Measurements from ENCODE around the gene ARHGAP1. TPM values are rescaled to one million over a fixed set of nuclear protein-coding genes. Genes with fewer than 3 reads are reported as not detected.

The ARHGAP1 gene
- total and polyA plus RNA-seq, 2 donors (not counting 3 experiments of a cell fraction or from before 2014, with no cell fraction given) = 30.9 to 58.2 TPM

DNA sequence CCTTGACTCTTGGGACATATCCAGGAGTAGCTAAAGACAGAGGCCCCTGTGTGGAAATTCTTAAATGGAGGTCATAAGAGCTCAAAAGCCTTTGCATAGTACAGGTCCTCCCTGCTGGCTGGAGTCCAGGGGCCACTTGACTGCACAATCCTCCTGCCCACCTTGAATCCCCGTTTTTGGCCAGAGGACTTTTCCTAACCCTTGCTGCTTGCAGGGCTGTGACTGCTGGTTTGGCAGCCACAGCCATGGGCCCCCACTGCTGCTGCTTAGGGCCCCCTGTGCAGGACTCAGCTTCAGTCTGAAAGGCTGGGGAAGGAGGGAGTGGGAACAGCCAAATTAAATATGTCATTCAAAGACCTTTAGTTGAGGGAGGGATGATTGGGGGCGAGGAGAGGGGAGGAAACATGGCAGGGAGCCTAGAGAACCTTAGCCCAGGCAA, 33.4 kb downstream of the ARHGAP1 start:
- no TSS peak for BruUV-seq (replicated peaks)
- Histone ChIP-seq H3K9me3 (replicated peaks; ENCODE audit: control insufficient read depth, insufficient read depth, low read length) (no peaks in the 10 kb centered on the region), H3K27me3 (ENCODE audit: control insufficient read depth in 2 of 2, insufficient read depth in 2 of 2, low read length in 2 of 2) (no peaks in the 10 kb centered on the region), H3K9ac (replicated peaks; ENCODE audit: extremely low read depth, insufficient read depth, low read length) (no peak overlapping the region), H3K36me3 (ENCODE audit: control insufficient read depth in 2 of 2, extremely low read depth in 1 of 2, insufficient read depth in 2 of 2, low read length in 2 of 2) (peaks cover 17 to 41% of the 10 kb centered on the region in 2 experiments), H3K9me1 (replicated peaks; ENCODE audit: control insufficient read depth, extremely low read depth, insufficient read depth, low read length) (no peaks in the 10 kb centered on the region), H3K4me2 (ENCODE audit: insufficient read depth, low read length) (no peak overlapping the region), H3K79me2 (ENCODE audit: control insufficient read depth, insufficient read depth, low read length) (no peaks in the 10 kb centered on the region), H4K20me1 (replicated peaks; ENCODE audit: control insufficient read depth, extremely low read depth, insufficient read depth, low read length) (no peaks in the 10 kb centered on the region), H3K4me3 (replicated peaks in 1 of 3; ENCODE audit: insufficient read depth in 1 of 3, low read depth in 1 of 3, low read length in 3 of 3) (no peak overlapping the region), H3K27ac (ENCODE audit: insufficient read depth, low read depth, low read length) (no peak overlapping the region), H2AFZ (ENCODE audit: low read depth, low read length) (no peak overlapping the region), H3K4me1 (ENCODE audit: control insufficient read depth, extremely low read depth, insufficient read depth, low read length) (peaks cover 18% of the 10 kb centered on the region)
- FAIRE-seq = no peak
- ChIA-PET POLR2A (no interaction called here), CTCF (no interaction called here)
- intact Hi-C loops (cut with micrococcal nuclease) (no loop called here), dilution Hi-C loops (cut with MboI; ENCODE audit: extremely low pct_ligation_motif_present, low sequenced_read_pairs) (no loop called here)
- no peak for DNase-seq (ENCODE audit: low read depth, low spot score)
- no peak for TF ChIP-seq POLR2AphosphoS5 (IDR thresholded peaks at IDR 0.05; ENCODE audit: insufficient read depth, low read depth, low read length)
- TF ChIP-seq, protein P1, sequence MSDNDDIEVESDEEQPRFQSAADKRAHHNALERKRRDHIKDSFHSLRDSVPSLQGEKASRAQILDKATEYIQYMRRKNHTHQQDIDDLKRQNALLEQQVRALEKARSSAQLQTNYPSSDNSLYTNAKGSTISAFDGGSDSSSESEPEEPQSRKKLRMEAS (IDR thresholded peaks at IDR 0.05; ENCODE audit: insufficient read depth, insufficient read length) = no peak
- no peak for TF ChIP-seq MYC (IDR thresholded peaks at IDR 0.05; ENCODE audit: low read depth, low read length)
- no peak for TF ChIP-seq EZH2 (IDR thresholded peaks at IDR 0.05; ENCODE audit: borderline replicate concordance, low read depth, low read length, severe bottlenecking)
- no peak for TF ChIP-seq JUN (IDR thresholded peaks at IDR 0.05; ENCODE audit: borderline replicate concordance, insufficient read depth, insufficient read length, low read depth)
- TF ChIP-seq FOS (IDR thresholded peaks at IDR 0.05; ENCODE audit: borderline replicate concordance, insufficient read depth, low read length) = no peak
- TF ChIP-seq CTCF (IDR thresholded peaks at IDR 0.05; ENCODE audit: extremely low read depth in 1 of 2, insufficient read depth in 1 of 2, low read depth in 1 of 2, low read length in 2 of 2) = no peak
- no peak for TF ChIP-seq GATA2 (IDR thresholded peaks at IDR 0.05; ENCODE audit: insufficient read depth, insufficient read length, low read depth, low read length)
